SK-N-SH (cell line): Measurements from ENCODE around the gene TADA3. TPM values are rescaled to one million over a fixed set of nuclear protein-coding genes. Genes with fewer than 3 reads are reported as not detected.

Experiments used
- CTCF ChIA-PET: fragments of 300-600, 350-600 bp; formaldehyde crosslinking; extraction: SDS; loops from one replicate; lab custom pipeline; 2021; lab: Yijun Ruan, JAX
- POLR2A ChIA-PET: fragments of 350-600 bp; sonication (Branson Sonifier 250); formaldehyde crosslinking; extraction: SDS; loops from one replicate; lab custom pipeline; 2020; ENCODE audit warnings: antibody characterized with exemption, inconsistent platforms; lab: Yijun Ruan, JAX
- DNase-seq: peaks from one replicate; pipeline ENCODE4 v3.0.0; 2012
- H2AFZ ChIP-seq: fragments of 200-600 bp; sonication (generic); 2 replicates; pipeline ENCODE4 v1.8.1; 2016; ENCODE audit warnings: antibody characterized with exemption, mild to moderate bottlenecking, low read depth
- H3F3A ChIP-seq: fragments of 200-600 bp; sonication (generic); replicated peaks from 2 replicates; pipeline ENCODE3; 2016; ENCODE audit warnings: antibody characterized with exemption, mild to moderate bottlenecking; ENCODE audit not compliant: insufficient read depth
- H3K27ac ChIP-seq, 2 experiments: fragments of 200-500 bp in 1 of 2; fragments of 200-600 bp in 1 of 2; sonication (Bioruptor generic) in 1 of 2; sonication (generic), shearing (Covaris generic) in 1 of 2; 2 replicates each; pipeline versions ENCODE4 v1.5.1 to v1.6.1; 2014 to 2016; ENCODE audit warnings: low read depth in 2 of 2, inconsistent platforms in 1 of 2, low read length in 1 of 2, mild to moderate bottlenecking in 1 of 2, mixed read lengths in 1 of 2
- H3K27me3 ChIP-seq: fragments of 200-600 bp; sonication (generic), shearing (Covaris generic); 2 replicates; pipeline ENCODE4 v1.6.1; 2016; ENCODE audit warnings: mixed run types; ENCODE audit not compliant: insufficient read depth
- H3K36me3 ChIP-seq, 2 experiments: fragments of 200-500 bp in 1 of 2; fragments of 200-600 bp in 1 of 2; sonication (Bioruptor generic) in 1 of 2; sonication (generic) in 1 of 2; replicated peaks in 1 of 2; 2 replicates each; pipeline versions ENCODE3 to v1.5.1; 2014 to 2016; ENCODE audit warnings: low read length in 1 of 2, mild to moderate bottlenecking in 1 of 2; ENCODE audit not compliant: insufficient read depth in 2 of 2, control insufficient read depth in 1 of 2
- H3K4me1 ChIP-seq, 2 experiments: fragments of 200-500 bp in 1 of 2; fragments of 200-600 bp in 1 of 2; sonication (Bioruptor generic) in 1 of 2; sonication (generic), shearing (Covaris generic) in 1 of 2; 2 replicates each; pipeline versions ENCODE4 v1.5.1 to v1.6.1; 2014 to 2016; ENCODE audit warnings: low read depth in 1 of 2, low read length in 1 of 2, mixed run types in 1 of 2; ENCODE audit not compliant: insufficient read depth in 2 of 2, control insufficient read depth in 1 of 2
- H3K4me2 ChIP-seq: fragments of 200-600 bp; sonication (generic), shearing (Covaris generic); 2 replicates; pipeline ENCODE4 v1.6.1; 2017; ENCODE audit warnings: mixed run types
- H3K4me3 ChIP-seq, 2 experiments: fragments of 200-500 bp in 1 of 2; fragments of 200-600 bp in 1 of 2; sonication (Bioruptor generic) in 1 of 2; sonication (generic), shearing (Covaris generic) in 1 of 2; 2 replicates each; pipeline versions ENCODE4 v1.5.1 to v1.8.1; 2014 to 2016; ENCODE audit warnings: low read depth in 2 of 2, inconsistent platforms in 1 of 2, low read length in 1 of 2, mild to moderate bottlenecking in 1 of 2, mixed read lengths in 1 of 2, moderate library complexity in 1 of 2
- H3K79me2 ChIP-seq: fragments of 200-600 bp; sonication (generic); 2 replicates; pipeline ENCODE4 v1.8.1; 2017; ENCODE audit warnings: mild to moderate bottlenecking; ENCODE audit not compliant: insufficient read depth
- H3K9ac ChIP-seq: fragments of 200-600 bp; sonication (generic); 2 replicates; pipeline ENCODE4 v1.6.1; 2017; ENCODE audit warnings: mixed run types
- H3K9me2 ChIP-seq: fragments of 200-600 bp; sonication (generic); 2 replicates; pipeline ENCODE4 v1.6.1; 2017; ENCODE audit warnings: mixed run types
- H3K9me3 ChIP-seq: fragments of 200-600 bp; sonication (generic); 2 replicates; pipeline ENCODE4 v1.6.1; 2017; ENCODE audit warnings: mixed run types, mild to moderate bottlenecking, moderate library complexity
- H4K20me1 ChIP-seq: fragments of 200-600 bp; sonication (generic); 2 replicates; pipeline ENCODE4 v1.6.1; 2017; ENCODE audit warnings: mild to moderate bottlenecking, mixed run types; ENCODE audit not compliant: insufficient read depth
- CHD2 ChIP-seq: fragments of 150-350 bp; IDR thresholded peaks from 2 replicates; pipeline ENCODE4 v1.6.1; 2018; ENCODE audit warnings: low read length; ENCODE audit not compliant: partially characterized antibody
- EP300 ChIP-seq, 2 experiments: IDR thresholded peaks; 2 replicates each; pipeline versions ENCODE4 v1.4.0 to v1.6.1; 2012; ENCODE audit warnings: borderline replicate concordance in 1 of 2, low read depth in 1 of 2, low read length in 1 of 2
- FOXJ3 ChIP-seq: sonication (generic); formaldehyde crosslinking; IDR thresholded peaks from 2 replicates; pipeline ENCODE4 v1.5.1; 2020; ENCODE audit warnings: mild to moderate bottlenecking, missing genetic modification reagents
- FOXM1 ChIP-seq: IDR thresholded peaks from 2 replicates; pipeline ENCODE4 v1.4.0; 2012; ENCODE audit warnings: low read depth, mild to moderate bottlenecking
- GATA2 ChIP-seq: sonication (generic); formaldehyde crosslinking; IDR thresholded peaks from 2 replicates; pipeline ENCODE4 v1.5.0; 2020; ENCODE audit warnings: mild to moderate bottlenecking, missing genetic modification reagents
- JUND ChIP-seq: IDR thresholded peaks from 2 replicates; pipeline ENCODE4 v1.4.0; 2012
- NFIC ChIP-seq: IDR thresholded peaks from 2 replicates; pipeline ENCODE4 v1.4.0; 2012; ENCODE audit warnings: borderline replicate concordance
- NRF1 ChIP-seq: IDR thresholded peaks from 2 replicates; pipeline ENCODE4 v1.6.1; 2012; ENCODE audit warnings: low read depth, mild to moderate bottlenecking, low read length
- POLR2AphosphoS5 ChIP-seq: IDR thresholded peaks from 2 replicates; pipeline ENCODE4 v1.6.1; 2012; ENCODE audit warnings: low read depth, low read length
- RCOR1 ChIP-seq: fragments of 150-350 bp; IDR thresholded peaks from 2 replicates; pipeline ENCODE4 v1.6.1; 2017; ENCODE audit warnings: antibody characterized with exemption, low read length
- SIN3A ChIP-seq: IDR thresholded peaks from 2 replicates; pipeline ENCODE4 v1.6.1; 2012; ENCODE audit warnings: low read depth, mild to moderate bottlenecking, low read length, moderate library complexity, borderline replicate concordance
- TAF1 ChIP-seq: IDR thresholded peaks from 2 replicates; pipeline ENCODE4 v1.6.1; 2012; ENCODE audit warnings: low read depth, mild to moderate bottlenecking, low read length, moderate library complexity, borderline replicate concordance
- TEAD4 ChIP-seq: IDR thresholded peaks from 2 replicates; pipeline ENCODE4 v1.4.0; 2012; ENCODE audit warnings: mild to moderate bottlenecking, borderline replicate concordance; ENCODE audit not compliant: insufficient read depth
- YY1 ChIP-seq: IDR thresholded peaks from 2 replicates; pipeline ENCODE4 v1.4.0; 2012; ENCODE audit warnings: low read depth, mild to moderate bottlenecking
- WGBS: methylation state at CpG from one replicate; pipeline ENCODE4 v1.1.6; 2017; ENCODE audit warnings: low lambda C conversion rate; 5-methylcytosine and 5-hydroxymethylcytosine counted together
- polyA plus RNA-seq, 3 experiments: library from polyadenylated mRNA; depleted of rRNA; stranded (reverse); fragments of >200 nt; gene quantifications; 2 replicates each; pipeline ENCODE4 v1.2.3, GENCODE V29; 2012
- TF ChIP-seq, protein P1 (sequence below): IDR thresholded peaks from 2 replicates; pipeline ENCODE4 v1.4.0; 2012; ENCODE audit warnings: low read depth
- TF ChIP-seq, protein P2 (sequence below): IDR thresholded peaks from 2 replicates; pipeline ENCODE4 v1.4.0; 2012; ENCODE audit warnings: low read depth, borderline replicate concordance
- TF ChIP-seq, protein P3 (sequence below): fragments of 150-350 bp; IDR thresholded peaks from 2 replicates; pipeline ENCODE4 v1.6.1; 2017; ENCODE audit warnings: antibody characterized with exemption, low read length, low read depth, borderline replicate concordance

The TADA3 gene
- polyA plus RNA-seq, 1 of the 3 experiments (the other 2 are of a cell fraction), result 102 TPM

DNA sequence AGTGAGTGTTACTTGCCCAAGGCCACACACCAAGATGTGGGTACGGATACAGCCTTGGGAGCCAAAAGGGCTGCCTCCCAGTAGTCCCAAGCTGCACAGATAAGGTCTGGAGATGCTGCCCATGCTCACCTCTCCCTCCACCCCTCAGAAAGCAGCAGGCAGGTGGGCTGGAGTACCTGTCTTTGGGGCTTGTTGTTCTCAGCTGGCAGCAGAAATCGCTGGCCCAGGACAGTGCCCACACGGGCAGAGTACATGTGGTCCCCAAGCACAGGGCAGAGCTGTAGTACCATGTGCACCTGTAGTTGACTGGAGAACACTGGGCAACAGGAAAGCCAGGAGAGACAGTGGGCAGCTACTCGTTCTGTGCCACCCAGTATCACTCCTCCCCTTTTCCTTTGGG, 46.6 kb upstream of the TADA3 start (continued):
- no peak for TF ChIP-seq SIN3A
- TF ChIP-seq EP300 (IDR thresholded peaks at IDR 0.05; ENCODE audit: borderline replicate concordance in 1 of 2, low read depth in 1 of 2, low read length in 1 of 2), result no peak
- TF ChIP-seq POLR2AphosphoS5, result no peak

DNA sequence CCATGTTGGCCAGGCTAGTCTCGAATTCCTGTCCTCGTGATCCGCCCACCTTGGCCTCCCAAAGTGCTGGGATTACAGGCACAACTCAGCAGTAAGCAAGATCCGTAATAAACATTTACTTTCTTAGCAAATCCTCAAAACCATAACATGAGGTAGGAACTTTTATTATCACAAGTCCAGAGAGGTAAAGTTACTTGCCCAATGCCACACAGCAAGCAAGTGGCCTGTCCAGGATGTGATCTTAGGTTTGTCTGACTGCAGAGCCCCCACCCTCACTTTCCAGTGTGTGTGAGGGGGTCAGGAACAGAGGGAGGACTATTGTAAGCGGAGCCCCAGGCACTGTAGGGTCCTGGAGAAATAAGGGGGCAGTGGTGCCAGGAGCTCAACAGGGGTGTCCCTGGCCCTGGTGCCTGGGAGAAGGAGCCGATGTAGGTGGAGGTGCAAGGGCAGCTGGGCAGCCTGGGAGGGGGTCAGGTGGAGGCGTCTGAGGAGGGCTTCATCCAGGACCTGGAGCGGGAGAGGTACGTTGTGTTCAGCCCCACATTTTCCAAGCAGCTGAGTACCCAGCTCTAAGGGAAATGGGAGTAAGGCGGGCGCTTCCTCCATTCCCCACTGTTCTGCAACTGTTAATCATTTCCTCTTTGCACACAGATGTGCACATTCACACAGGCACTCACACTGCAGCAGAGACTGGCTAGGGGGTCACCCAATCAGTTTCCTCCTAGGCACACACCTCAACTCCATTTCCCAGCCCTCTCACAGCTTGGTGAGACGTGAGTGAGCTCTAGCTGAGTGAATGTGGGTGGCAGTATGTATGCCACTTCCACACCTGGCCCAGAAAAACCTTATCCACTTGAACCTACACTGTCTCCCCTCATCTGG, 45.7 kb upstream of the TADA3 start:
- WGBS, result 92% methylated on average over 11 of the region's 12 CpGs
- TF ChIP-seq NRF1 (no peak), TAF1 (no peak), FOXM1 (no peak), JUND (no peak), NFIC (no peak), FOXJ3 (CRISPR knock-in tag) (no peak), GATA2 (CRISPR knock-in tag) (no peak), CHD2 (no peak), SIN3A (no peak), RCOR1 (no peak), YY1 (no peak), TEAD4 (no peak)
- TF ChIP-seq, protein P1, sequence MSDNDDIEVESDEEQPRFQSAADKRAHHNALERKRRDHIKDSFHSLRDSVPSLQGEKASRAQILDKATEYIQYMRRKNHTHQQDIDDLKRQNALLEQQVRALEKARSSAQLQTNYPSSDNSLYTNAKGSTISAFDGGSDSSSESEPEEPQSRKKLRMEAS, result no peak
- TF ChIP-seq, protein P2, sequence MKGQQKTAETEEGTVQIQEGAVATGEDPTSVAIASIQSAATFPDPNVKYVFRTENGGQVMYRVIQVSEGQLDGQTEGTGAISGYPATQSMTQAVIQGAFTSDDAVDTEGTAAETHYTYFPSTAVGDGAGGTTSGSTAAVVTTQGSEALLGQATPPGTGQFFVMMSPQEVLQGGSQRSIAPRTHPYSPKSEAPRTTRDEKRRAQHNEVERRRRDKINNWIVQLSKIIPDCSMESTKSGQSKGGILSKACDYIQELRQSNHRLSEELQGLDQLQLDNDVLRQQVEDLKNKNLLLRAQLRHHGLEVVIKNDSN, result no peak
- TF ChIP-seq, protein P3, sequence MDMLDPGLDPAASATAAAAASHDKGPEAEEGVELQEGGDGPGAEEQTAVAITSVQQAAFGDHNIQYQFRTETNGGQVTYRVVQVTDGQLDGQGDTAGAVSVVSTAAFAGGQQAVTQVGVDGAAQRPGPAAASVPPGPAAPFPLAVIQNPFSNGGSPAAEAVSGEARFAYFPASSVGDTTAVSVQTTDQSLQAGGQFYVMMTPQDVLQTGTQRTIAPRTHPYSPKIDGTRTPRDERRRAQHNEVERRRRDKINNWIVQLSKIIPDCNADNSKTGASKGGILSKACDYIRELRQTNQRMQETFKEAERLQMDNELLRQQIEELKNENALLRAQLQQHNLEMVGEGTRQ, result no peak
- Histone ChIP-seq H3K9me2 (no peaks in the 10 kb centered on the region), H3K9ac (no peak overlapping the region), H3F3A (no peaks in the 10 kb centered on the region), H2AFZ (no peak overlapping the region), H3K79me2 (peaks cover 7% of the 10 kb centered on the region; the same call in 1 of the 2 replicates), H3K4me3 (no peak overlapping the region), H3K27me3 (no peaks in the 10 kb centered on the region), H3K9me3 (no peaks in the 10 kb centered on the region), H4K20me1 (no peaks in the 10 kb centered on the region), H3K4me1 (peaks cover 0 to 3% of the 10 kb centered on the region in 2 experiments; a peak in 1 of 4 replicates), H3K4me2 (no peak overlapping the region), H3K36me3 (peaks cover 13 to 29% of the 10 kb centered on the region in 2 experiments), H3K27ac (no peak overlapping the region)
- CTCF ChIA-PET, result no interaction called here
- POLR2A ChIA-PET, result interaction anchor here (0.6 kb wide), 1 partner anchor 471 kb away, joined by 4 read pairs; no protein-coding TSS in a partner anchor
- DNase-seq, result no peak
